ENCODE results near the gene COX8A. TPM values are rescaled to one million over a fixed set of nuclear protein-coding genes. Genes with fewer than 3 reads are reported as not detected.
"Not testable (repeated sequence)": the region's sequence is repeated elsewhere in the genome, so short reads cannot be mapped to it uniquely, and the experiment has no call there.

The COX8A gene, protein sequence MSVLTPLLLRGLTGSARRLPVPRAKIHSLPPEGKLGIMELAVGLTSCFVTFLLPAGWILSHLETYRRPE
- total RNA-seq, result 249 TPM
- long read RNA-seq, transcript COX8A-201 (2 exons, 507 nt), result major isoform, 22 of 22 reads
- long read RNA-seq, partial matches to known transcripts, result 0 of 22 reads
- long read RNA-seq, other reads (novel, unspliced or antisense), result 0 of 22 reads

DNA sequence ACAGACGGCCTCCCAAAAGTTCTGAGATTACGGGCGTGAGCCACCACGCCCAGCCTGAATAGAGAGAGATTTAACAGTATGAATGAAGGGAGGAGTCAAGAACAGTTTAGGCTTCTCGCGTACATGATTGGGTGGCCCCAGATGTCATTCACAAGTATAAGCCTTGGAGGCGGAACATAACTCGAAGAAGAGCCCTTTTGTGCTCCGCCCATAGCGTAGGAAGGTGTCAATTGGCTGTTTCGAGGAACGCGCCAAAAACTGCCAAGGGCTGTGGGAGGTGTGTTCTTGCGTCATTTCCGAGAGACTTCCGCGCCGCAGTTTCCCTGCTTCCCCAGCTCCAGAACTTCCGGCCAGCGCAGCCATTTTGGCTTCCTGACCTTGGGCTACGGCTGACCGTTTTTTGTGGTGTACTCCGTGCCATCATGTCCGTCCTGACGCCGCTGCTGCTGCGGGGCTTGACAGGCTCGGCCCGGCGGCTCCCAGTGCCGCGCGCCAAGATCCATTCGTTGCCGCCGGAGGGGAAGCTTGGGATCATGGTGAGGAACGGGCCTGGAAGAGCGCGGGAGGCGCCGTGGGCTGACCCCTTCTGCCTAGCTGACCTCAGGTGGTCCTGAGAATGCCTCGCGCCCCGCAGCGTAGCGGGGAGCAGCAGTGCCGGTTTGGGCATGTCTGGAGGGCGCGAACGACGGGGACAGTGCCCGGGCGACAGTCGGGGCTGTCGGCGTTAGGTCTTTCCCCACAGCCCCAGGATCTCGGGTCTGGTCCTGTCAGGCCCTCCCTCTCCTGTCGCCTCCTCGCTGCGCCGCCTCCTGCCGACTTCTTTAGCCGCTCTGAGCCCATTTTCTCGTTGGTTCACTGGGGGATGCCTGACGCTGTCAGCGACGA, at the start of gene COX8A:
Gene COX8A (plus strand): TSS at position 362 of the 885 bp plus-strand sequence. CDS start 61 bp downstream, at position 423.
- peak; percentile 98 for DNase-seq (ENCODE audit: low spot score)

DNA sequence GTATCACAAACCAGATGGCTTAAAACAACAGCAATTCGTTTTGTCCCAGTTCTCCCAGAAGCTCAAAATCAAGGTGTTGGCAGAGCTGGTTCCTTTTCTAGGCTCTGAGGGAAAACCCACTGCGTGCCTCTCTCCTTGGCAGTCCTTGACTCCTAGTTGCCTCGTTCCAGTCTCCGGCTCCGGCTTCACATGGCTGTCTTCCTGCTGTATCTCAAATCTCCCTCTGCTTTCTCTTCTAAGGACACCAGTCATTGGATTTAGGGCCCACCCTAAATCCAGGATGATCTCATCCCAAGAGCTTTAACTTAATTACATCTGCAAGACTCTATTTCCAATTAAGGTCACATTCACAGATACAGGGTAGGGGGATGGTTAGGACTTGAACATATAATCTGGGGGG, 44.8 kb upstream of the COX8A start:
- no peak for DNase-seq (ENCODE audit: low spot score)

DNA sequence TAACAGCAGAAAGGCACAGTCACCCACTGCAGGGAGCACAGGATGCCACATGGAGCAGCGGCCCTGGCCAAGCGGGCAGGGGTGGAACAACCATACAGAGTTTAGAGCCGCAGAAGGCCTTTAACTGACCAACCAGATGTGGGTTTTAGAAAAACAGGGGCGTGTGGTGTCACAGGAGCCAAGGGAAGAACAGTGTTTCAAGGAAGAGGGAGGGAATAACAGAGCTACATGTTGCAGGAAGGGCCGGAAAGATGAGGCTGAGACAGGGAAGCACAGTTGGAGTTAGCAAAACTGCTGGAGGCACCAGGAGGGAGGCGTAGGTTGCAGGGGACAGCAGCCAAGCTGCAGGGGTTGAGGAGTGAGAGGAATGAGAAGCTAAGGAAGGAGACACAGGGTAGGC, 43.4 kb upstream of the COX8A start:
- no peak for DNase-seq (ENCODE audit: low spot score)

DNA sequence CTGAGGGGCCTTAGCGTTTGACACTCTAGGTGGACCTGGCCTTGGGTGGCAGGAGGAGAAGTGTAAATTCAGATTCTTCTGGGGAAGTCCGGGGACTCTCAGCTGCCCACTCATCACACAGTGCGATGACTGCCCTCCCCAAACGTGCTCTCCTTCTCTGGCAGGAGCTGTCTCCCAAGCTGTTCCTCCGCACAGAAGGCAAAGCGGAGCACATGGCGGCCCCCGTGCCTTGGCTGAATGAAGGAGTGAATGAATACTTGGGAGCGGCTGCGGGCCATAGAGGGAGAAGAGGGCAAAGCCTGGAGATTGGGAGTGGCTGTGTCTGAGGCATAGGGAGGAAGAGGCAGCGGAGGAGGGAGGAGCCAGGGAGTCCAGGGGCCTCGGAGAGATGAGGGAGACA, 42.5 kb upstream of the COX8A start:
- DNase-seq (ENCODE audit: low spot score), result no peak

DNA sequence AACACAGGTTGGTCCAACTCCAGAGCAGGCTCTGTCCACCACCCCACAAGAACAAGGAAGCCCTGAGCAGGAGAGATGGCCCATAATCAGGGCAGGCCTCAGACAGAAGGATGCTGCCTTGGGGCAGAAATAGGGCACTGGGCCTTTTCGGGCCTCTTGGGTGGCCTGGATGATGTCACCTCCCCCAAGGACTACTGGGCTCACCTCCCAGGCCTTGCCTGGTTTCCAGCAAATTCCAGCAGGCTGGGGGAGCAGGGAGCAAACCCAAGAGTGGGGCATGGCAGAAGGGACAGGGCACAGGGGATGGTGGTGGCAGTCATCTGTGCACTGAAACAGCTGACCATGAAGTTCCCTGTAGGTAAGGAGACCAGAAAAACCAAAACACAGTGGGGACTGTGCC, 41.0 kb upstream of the COX8A start:
- no peak for DNase-seq (ENCODE audit: low spot score)

DNA sequence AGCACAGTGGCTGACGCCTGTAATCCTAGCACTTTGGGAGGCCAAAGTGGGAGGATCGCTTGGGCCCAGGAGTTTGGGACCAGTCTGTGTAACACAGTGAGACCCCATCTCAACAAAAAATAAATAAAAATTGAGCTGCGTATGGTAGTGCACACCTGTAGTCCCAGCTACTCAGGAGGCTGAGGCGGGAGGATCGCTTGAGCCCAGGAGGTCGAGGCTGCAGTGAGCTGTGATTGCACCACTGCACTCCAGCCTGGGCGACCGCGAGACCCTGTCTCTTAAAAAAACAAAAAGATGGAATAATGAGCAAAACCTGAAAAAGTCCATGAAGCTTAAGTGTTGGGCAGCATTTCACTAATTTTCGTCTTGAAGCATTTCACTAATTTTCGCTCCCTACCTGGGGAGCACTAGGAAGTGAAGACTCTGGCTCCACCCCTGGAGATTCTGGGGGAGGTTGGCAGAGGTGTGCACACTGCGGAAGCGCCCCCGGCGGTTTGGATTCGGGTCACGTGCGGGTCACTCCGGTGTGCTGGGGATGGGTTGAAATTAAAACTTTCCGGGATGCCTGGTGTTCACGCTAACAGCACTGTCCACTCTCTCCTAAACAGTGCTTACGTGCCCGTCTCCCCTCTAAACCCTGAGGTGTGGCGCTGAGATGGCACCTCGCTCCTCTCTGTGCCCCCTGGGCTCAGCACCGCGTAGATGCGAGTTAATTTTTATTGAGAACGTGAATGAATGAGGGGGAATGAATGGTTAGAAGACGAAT, 36.5 kb upstream of the COX8A start:
- DNase-seq (ENCODE audit: low spot score), result no peak

DNA sequence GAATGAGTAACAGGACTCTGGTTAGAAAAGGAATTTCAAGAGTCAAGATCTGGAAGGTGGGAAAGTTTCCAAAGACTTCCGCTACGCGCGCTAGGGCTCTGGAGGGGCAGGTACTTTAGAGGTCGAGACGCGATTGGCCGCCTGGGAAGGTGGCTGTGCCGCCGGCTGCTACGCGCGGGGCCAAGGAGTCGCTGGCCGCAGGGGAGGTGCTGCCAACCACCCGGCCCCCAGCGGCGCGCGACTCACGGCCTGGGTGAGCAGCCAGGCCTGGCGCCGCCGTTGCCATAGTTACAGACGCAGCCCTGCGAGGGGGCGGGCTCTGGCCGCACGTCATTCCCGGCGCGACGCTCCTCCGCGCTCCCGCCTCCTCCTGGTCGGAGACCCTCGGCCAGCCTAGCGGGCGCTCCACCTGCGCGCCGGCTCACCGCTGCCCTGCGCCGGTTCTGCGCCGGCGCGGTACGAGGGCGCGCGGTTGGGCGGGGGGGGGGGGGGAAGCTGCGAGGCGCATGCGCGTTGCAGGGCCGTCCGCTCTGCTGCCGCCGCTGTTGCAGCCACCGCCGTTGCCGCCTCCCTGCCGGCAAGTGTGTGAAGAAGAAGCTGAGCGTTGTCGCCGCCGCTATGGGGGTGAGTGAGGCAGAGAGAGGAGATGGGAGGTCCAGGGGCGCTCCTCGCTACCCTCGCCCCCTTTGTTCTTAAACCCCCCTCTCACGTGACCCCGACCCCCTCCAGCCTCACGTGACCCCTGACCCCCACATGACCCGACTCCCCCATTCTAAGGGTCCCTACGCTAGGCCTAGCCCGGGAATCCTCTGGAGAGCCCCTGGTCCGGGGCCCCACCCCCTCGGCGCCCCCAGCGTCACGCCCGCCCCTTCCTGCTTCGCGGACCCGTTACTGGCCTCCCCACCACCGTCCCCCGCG, 35.7 kb upstream of the COX8A start, which contains the start of gene NAA40:
Gene NAA40 (plus strand): TSS at position 524 of the 918 bp plus-strand sequence. CDS start 95 bp downstream, at position 619.
- DNase-seq (ENCODE audit: low spot score), result peak; percentile 96

DNA sequence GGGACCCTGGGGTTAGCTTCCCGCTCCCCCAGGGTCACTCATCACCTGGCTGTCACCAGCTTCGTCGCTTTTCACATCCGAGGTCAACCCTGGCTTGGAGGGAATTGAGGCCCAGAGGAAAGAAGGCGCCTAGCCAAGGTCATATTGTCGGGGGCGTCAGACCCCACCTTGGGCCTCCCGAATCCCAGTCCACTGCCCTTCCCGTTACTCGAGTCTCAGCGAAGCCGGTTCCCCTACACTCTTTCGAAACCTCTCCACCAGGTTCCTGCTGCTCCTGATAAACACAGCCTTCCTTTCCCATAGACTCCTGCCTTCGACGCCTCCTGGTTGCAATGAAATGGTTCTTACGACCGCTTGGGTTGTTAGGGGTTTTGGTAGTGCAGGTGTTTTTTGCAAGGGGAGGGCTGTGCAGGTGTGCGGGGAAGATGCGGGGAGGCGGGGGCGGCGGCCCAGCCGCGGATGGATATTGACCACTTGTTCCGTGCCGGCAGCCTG, 35.0 kb upstream of the COX8A start:
- no peak for DNase-seq (ENCODE audit: low spot score)

DNA sequence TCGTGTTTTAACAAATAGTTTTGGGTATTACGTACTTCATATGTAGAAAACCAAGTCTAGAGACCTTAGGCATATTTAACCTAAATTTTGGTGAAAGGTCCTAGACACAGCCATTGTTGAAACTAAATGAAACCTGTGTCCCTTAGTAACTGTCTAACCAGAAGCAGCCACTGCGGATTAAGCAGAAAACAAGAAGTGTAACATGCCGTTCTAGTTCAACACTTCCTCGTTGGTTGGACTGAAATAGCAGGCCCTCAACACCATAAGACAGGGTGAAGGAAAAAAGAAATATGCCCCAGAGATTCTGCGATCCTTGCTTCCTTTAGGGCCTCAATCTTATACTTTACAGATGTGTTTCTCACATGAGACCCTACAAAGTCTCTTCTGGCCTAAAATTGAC, 33.6 kb upstream of the COX8A start:
- no peak for DNase-seq (ENCODE audit: low spot score)

DNA sequence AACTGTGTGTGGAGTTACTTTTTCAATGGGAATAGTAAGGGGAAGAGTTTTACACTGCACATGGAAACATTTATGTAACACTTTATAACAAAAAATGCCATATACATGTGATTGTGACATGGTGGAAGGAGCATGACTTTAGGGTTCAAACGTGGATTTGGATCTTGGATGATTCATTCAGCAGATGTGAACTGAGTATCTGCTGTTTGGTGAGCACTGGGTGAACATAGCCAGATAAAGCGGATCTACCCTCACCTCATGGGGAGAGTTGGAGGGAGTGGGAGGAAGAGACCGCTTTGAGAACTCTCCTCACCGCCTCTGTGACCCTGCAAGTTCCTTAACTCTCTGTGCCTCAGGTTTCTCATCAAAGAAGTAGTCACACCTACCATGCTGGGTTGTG, 32.5 kb upstream of the COX8A start:
- DNase-seq (ENCODE audit: low spot score), result no peak

DNA sequence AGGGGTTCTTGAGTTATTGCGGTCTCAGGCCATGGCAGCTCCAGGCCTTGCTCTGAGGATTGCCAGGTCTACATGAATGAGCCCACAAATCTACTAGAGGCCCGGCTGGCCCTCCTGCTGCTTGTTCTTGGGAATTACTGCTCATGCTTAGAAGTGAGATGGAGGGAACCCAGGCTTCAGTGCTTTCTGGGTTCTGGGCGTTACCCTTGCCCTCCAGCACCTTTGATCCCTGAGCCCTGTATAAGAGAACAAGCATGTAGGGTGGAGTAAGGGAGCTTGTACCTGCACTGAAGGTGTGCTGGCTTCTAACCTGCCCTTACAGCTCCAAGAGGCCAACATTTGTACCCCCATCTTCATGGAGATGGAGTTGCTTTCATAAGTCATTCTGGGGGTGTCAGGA, 31.6 kb upstream of the COX8A start:
- no peak for DNase-seq (ENCODE audit: low spot score)

DNA sequence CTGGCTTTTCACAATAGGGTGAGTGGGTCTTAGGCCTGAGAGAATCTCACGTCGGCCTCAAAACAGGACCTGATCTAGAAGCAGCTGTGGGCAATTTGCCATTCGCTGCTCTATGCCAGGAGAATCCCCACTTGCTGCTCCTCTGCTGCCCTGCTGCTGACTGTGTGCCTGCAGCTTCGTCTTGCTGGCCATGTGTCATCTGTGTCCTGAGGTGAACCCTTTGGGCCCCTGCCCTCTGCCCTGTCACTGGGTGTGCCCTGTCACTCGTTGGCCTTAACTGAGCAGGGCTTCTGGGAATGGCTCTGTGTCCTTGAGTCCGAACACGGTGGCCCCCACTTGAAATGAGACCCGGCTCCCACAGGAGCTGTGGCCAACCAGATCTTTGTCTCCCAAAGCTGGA, 29.4 kb upstream of the COX8A start:
- DNase-seq (ENCODE audit: low spot score), result no peak

DNA sequence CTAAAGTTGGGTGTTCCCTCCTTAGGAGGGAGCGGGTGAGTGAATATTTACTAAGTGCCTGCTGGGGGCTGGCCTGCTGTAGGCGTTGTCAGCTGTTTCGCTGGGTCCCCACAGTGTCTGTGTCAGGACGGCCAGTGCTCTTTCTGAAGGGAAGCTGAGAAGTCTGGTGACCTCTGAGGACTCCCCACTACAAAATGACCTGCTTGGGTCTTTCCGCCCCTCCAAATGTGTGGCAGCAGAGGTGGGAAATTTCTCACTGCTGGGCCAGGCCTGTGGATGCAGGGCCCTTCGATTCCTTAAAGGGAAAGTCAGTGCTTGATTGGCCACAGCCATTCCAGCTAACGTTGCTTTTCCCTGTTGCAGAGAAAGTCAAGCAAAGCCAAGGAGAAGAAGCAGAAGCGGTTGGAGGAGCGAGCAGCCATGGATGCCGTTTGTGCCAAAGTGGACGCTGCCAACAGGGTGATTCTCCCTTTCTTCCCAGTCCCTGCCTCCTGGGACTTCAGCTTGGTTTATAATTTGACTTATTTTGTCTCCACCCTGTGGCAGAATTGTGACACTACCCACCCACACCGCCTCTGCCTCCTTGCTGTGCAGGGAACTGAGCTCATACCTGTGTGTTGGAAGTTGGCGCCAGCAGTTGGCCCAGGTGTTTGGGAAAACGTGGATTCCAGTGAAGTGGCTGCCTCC, 28.8 kb upstream of the COX8A start:
- DNase-seq (ENCODE audit: low spot score), result no peak

DNA sequence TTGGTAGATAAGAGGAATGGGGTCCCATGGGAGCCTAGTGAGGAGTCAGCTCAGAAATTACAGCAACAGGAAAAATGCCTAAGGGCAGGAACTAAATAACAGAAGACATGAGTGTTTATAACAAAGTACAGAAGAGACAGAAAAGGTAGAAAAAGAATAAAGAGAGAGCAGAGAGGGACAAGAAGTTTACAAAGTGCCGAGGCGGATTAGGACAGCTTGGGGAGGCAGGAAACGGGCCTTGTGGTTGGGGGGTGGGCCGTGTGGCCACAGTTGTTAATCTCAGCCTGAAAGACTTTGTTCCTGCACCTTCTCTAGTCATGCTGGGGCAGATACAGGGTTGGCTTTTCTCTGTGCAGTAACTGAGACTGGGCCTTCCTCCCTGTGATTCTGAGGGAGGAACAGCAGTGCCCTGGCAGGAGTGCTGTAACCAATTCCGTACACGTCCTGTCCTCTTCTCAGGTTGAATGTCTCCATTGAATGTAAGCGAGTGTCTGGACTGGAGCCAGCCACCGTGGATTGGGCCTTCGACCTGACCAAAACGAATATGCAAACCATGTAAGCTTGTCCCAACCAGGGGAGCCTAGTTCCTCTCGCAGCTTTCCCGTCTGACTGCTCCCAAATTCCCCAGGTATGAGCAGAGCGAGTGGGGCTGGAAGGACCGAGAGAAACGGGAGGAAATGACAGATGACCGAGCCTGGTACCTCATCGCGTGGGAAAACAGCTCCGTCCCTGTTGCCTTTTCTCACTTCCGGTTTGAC, 22.5 kb upstream of the COX8A start:
- no peak for DNase-seq (ENCODE audit: low spot score)

DNA sequence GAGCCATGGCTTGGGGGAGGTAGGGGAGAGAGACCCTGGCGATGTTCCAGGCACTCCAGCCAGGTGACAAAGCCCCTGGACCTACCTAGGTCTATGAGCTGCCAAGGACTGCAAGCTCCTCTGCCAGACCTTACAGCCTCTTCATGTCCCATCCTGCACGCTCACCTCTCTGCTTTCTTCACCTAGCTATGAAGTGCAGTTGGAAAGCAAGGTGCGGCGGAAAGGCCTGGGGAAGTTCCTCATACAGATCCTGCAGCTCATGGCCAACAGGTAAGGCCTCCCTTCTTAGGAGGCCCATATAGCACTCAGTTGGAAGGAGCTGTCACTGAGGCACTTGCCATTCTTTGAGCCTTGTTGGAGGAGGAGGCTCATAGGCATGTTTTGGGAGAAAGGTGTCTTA, 21.9 kb upstream of the COX8A start:
- no peak for DNase-seq (ENCODE audit: low spot score)

DNA sequence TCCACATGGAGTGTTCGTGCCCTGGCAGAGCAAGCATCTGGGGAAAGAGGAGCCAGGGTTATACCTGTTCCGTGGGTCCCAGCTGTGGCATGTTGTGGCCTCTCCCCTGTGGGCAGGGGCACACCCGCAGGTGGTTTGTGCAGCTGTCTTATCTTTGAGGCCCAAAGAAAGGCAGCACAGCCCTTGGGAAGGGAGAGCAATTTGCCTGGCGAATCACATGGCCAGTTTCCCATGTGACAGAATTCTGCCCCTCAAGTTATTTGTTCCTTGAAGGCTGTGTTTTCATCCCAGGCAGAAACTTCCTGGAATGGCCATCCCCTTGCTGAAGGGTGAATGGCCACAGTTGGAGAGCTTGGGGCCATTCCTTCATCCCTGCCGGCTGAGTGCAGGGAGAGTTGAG, 16.4 kb upstream of the COX8A start:
- no peak for DNase-seq (ENCODE audit: low spot score)

DNA sequence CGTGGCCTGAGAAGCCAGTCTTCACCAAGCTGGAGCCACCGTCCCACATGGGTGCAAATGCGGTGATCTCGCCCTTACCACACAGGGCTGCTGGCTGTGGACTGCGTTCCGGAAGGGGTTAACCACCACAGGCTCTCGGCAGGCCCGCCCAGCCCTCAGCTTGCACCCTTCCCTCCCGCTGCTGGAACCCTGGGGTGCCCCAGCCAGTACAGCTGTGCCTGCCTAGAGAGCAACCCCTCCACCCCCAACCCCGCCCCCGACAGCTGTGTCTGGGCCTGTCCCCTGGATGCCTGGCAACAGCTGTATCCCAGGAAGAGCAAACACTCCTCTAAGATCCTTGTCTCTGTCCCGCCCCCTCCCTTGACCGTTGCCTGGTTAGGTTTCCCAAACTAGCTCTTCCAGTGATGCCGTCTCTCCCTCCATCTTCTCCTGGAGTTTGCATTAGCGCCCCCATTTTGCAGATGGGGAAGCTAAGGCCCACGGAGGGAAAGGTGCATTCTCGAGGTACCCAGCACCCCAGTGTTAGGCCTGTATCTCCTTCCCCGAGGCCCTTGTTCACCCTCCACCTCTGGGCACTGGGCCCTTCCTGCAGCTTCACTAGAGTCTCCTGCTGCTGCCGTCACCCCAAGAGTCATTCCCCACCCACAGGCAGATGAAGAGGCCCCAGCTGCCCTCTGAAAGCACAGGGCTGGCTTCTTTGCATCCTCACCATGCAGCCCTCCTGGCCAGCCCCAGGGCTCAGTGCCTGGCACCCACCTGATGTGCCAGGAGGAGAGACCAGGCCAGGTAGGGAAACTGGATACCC, 12.6 kb upstream of the COX8A start:
- DNase-seq (ENCODE audit: low spot score), result no peak

DNA sequence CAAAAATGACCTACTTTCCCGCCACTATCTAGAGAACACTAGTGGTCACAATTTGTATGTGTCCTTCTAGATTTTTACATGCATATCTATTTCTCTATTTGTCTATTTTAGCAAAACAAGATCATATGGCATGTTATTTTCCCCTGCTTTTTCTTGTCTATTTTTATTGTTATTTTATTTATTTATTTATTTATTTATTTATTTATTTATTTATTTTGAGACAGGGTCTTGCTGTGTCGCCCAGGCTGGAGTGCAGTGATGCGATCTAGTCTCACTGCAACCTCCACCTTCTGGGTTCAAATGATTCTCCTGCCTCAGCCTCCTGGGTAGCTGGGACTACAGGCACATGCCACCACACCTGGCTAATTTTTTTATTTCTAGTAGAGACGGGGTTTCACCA, 10.5 kb upstream of the COX8A start:
- not testable (repeated sequence) for DNase-seq (ENCODE audit: low spot score)

Data from mesenteric fat pad (tissue), 1 donor.